Ureter (tissue), 1 donor: ENCODE measurements around the gene PEAK1. TPM values are rescaled to one million over a fixed set of nuclear protein-coding genes. Genes with fewer than 3 reads are reported as not detected.
A peak's percentile ranks its signal among the peaks of the same experiment; 100 is the strongest.

Experiments used
- DNase-seq: peaks from one replicate; pipeline ENCODE4 v3.0.0-alpha.2; 2020; ENCODE audit warnings: low spot score
- total RNA-seq: library from RNA; stranded (reverse); gene quantifications from one replicate; pipeline ENCODE4 v1.2.4, GENCODE V29; 2023
- donor health status: DM: yes; HTN: yes; CAD: no.

PEAK1 gene
- total RNA-seq, 1 donor from 2014 or later = 53.7 TPM

GRCh38 chr15:77173487-77173886 lies 246.4 kb downstream of the PEAK1 start:
- no peak for DNase-seq

- no peak for DNase-seq
Observed at GRCh38 chr15:77171221-77171967, 248.5 kb downstream of the PEAK1 start.

GRCh38 chr15:77168616-77169015 lies 251.3 kb downstream of the PEAK1 start:
- no peak for DNase-seq

- no peak for DNase-seq
Observed at GRCh38 chr15:77168141-77168540, 251.8 kb downstream of the PEAK1 start.

- no peak for DNase-seq
Observed at GRCh38 chr15:77167406-77167805, 252.5 kb downstream of the PEAK1 start.

GRCh38 chr15:77163781-77164384 lies 256.0 kb downstream of the PEAK1 start:
- no peak for DNase-seq

GRCh38 chr15:77162872-77163633 lies 256.9 kb downstream of the PEAK1 start:
- DNase-seq = no peak

GRCh38 chr15:77160562-77161478 lies 259.1 kb downstream of the PEAK1 start:
- DNase-seq = peak; percentile 58

GRCh38 chr15:77156000-77156399 lies 263.9 kb downstream of the PEAK1 start:
- peak; percentile 74 for DNase-seq

GRCh38 chr15:77148191-77148590 lies 271.7 kb downstream of the PEAK1 start:
- no peak for DNase-seq

- DNase-seq = no peak
Observed at GRCh38 chr15:77145370-77145769, 274.5 kb downstream of the PEAK1 start.

- no peak for DNase-seq
Observed at GRCh38 chr15:77144492-77145070, 275.3 kb downstream of the PEAK1 start.

GRCh38 chr15:77144026-77144425 lies 275.9 kb downstream of the PEAK1 start:
- no peak for DNase-seq

GRCh38 chr15:77143616-77144015 lies 276.3 kb downstream of the PEAK1 start:
- DNase-seq = no peak

GRCh38 chr15:77143191-77143590 lies 276.7 kb downstream of the PEAK1 start:
- DNase-seq = no peak

- DNase-seq = no peak
Observed at GRCh38 chr15:77140220-77140619, 279.7 kb downstream of the PEAK1 start.

GRCh38 chr15:77139312-77139711 lies 280.6 kb downstream of the PEAK1 start:
- no peak for DNase-seq

GRCh38 chr15:77138167-77138522 lies 281.8 kb downstream of the PEAK1 start:
- no peak for DNase-seq

- no peak for DNase-seq
Observed at GRCh38 chr15:77135181-77135580, 284.7 kb downstream of the PEAK1 start.

GRCh38 chr15:77130315-77130930 lies 289.5 kb downstream of the PEAK1 start:
- no peak for DNase-seq

- DNase-seq = no peak
Observed at GRCh38 chr15:77127626-77128025, 292.3 kb downstream of the PEAK1 start.
